ELR (cell line): ENCODE data around the gene CUL5.

Experiments used
- DNase-seq: peaks from one replicate; pipeline ENCODE4 v3.0.0-alpha.2; 2015; ENCODE audit warnings: low read depth

Gene CUL5

DNA sequence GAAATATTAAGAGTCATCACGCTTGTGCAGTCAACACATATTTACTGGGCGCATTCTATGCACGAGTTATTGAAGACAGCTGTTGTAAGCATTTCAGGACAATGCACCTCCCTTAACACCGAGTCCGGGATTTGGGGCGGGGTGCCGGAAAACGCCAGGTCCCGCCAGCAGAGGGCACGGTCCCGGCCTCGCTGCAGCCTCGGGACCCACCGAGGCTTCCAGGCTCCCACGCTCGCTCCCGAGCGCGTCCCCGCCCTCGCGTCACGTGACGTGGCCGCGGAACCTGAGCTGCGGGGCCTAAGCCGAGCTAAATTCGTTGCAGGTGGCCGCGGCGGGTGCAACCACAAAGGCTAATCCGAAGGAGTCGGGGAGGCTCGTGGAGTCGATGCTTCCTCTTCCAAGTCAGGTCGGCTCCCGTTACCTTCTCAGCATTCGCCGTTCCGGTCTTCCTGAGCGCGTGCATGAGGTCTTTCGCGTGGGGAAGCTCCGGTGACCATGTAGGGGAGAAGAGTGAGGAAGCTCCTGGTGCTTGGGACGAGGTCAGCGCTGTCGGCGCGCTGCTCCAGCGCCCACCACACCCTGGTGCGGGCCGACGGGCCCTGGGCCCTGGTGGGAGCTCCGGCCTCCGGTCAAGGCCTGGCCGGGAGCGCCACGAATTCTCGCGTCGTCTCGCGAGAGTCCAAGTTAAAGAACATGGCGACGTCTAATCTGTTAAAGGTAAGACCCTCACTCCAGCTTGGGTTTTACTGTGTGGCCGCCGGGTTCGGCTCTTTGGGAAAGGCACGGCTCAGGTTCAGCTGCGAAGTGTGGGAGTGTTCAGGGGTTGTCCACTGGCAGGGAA is at the start of gene CUL5:
Gene CUL5 (plus strand): TSS at position 243 of the 841 bp plus-strand sequence. CDS start 451 bp downstream, at position 694.
- peak; percentile 91 for DNase-seq

DNA sequence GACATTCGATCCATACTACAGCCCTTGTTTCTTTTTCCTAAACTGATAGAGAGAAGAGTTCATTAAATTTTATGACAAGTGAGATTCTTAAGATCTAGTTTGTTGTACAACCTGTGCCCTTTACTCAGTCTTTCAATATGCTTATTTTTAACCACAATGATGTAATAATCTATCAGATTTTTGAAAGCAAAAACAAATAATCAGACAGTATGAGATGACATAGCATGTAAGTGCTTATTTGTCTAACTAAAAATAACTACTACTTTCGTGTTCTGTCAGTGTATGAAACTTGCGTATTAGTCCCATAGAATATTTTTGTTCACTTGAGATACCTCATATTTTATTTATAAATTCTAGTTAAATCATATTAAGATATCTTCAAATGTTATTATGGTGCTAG is 47.2 kb upstream of the CUL5 start:
- no peak for DNase-seq

DNA sequence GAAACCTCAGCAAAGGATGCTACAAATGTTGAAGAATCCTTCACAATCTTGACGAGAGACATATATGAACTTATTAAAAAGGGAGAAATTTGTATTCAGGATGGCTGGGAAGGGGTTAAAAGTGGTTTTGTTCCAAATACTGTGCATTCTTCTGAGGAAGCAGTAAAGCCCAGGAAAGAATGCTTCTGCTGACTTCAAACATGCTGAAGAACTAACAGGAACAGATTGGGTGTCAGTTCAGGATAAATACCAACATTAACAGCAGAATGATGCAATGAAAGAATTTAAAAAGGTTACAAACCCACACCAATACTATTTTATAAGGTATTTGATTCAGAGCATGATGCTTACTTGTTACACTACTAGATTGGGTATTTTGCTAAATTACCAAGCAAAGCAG is 46.5 kb upstream of the CUL5 start:
- no peak for DNase-seq

DNA sequence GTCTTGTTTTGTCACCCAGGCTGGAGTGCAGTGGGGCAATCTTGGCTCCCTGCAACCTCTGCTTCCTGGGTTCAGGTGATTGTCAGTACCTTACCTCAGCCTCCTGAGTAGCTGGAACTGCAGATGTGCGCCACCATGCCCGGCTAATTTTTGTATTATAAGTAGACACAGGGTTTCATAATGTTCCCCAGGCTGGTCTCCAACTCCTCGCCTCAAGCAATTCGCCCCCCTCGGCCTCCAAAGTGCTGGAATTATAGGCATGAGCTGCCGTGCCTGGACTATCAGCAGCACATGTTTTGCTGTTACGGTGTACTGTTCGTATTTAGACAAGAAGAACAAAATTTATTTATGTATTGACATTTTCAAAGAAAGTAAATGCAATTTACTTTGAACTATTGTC is 45.6 kb upstream of the CUL5 start:
- DNase-seq = no peak

DNA sequence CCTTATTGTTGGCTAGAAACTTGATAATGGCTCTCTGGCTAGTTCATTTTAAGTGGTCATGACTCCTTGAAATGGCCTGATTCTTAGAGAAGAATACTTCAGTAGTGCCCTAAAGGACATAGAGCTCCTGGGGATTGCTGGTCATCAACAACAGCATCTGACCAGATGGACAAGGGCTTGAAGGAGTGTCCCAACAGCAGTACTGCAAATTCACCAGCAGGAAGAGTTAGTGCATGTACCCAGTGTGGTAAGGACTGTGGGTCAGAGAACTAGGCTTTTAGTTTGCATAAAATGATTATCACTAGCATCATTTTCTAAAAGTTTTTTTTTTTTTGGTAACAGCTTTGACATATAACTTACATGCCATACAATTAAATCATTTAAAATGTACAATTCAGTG is 39.5 kb upstream of the CUL5 start:
- DNase-seq = peak; percentile 10

DNA sequence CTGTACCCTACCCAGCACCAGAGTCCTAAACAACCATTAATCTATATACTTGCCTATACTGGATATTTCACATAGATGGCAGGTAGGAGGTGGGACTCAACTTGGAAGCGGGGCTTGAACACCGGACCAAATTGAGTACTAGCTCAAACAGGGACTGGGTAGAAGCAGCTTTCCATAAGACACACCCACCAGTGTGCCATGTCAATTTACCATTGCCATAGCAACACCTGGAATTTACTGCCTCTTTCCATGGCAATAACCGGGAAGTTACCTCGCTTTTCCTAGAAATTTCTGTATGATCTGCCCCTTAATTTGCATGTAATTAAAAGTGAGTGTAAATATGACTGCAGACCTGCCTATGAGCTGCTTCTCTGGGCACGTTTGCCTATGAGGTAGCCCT is 38.6 kb upstream of the CUL5 start:
- no peak for DNase-seq

DNA sequence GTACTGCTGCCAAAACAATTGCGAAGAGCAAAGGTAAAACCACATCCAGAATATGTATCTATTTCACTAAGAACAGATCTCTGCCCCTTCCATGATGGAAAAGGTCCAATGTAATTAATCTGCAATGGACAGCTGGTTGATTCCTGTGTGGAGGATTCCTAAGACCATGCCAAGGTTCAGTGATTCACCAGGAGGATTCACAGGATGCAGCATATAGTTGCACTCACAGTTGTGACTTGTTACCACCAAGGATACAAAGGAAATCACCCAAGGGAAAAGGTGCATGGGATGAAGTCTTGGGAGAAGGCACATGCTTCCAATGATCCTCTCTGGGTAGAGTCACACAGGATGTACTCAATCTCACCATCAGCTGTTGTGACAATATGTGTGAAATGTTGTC is 35.1 kb upstream of the CUL5 start:
- no peak for DNase-seq

DNA sequence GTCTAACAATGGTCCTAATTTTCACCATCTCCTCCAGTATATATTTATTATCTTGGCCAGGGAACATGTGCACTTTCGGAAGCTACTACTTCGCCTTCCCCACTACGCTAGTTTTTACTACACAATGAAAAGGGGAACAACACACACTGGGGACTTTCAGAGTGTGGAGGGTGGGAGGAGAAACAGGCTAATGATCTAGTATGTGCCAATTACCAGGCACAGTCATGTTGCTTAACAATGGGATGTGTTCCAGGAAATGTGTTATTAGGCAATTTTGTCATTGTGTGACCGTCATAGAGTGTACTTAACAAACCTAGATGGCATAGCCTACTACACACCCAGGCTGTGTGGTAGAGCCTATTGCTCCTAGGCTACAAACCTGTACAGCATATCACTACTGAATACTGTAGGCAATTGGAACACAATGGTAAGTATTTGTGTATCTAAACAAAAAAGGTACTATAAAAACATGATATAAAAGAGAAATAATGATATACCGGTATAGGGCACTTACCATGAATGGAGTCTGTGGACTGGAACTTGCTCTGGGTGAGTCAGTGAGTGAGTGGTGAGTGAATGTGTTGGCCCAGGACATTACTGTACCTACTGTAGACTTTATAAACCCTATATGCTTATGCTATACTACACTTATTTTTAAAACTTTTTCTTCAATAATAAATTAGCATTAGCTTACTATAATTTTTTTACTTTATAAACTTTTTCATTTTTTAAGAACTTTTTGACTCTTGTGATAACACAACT is 20.1 kb upstream of the CUL5 start:
- DNase-seq = peak; percentile 30

DNA sequence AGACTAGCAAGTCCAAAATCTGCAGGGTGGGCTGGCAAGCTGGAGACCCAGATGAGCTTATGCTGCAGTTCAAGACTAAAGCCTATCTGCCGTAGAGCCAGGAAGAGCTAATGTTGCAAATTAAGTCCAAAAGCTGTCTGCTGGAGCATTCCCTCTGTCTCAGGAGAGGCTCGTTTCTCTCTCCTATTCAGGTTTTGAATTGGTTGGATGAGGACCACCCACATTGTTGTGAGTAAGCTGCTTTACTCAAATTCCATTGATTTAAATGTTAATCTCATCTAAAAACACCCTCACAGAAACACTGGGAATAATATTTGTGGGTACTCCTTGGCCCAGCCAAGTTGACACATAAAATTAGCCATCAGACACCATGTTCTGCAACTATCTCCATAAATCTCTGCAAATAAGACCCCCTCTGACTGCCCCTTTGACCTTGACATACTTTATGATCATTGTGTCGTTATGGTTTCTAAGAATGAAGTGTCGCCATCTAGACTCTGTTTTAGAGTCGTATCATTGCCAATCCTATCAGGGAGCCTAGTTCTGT is 16.8 kb upstream of the CUL5 start:
- DNase-seq = no peak

DNA sequence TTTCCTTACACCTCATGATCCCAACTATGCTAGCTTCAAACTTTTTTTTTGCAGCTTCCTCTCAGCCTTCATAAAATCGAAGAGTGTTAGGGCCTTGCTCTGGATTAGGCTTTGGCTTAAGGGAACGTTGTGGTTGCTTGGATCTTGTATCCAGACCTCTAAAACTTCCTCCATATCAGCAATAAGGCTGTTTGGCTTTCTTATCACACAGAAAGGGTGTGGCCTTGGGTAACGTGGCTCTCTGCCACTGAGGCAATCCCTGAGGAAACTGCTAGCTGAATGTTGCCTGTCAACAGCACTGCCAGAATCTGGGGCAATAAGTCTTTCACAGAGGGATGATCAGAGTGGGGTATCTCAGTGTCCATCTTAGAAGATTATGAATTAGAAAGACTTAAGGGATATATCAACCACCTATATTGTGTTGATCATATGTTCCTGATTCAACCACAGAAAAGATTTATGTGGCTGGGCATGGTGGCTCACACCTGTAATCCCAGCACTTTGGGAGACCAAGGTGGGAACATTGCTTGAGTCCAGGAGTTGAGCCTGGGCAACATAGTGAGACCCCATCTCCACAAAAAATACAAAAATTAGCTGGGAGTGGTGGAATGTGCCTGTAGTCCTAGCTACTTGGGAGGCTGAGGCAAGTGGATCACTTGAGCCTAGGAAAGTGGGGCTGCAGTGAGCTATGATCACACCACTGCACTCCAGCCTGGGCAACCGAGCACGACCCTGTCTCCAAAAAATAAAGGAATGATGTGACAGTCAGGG is 12.5 kb upstream of the CUL5 start:
- DNase-seq = no peak

DNA sequence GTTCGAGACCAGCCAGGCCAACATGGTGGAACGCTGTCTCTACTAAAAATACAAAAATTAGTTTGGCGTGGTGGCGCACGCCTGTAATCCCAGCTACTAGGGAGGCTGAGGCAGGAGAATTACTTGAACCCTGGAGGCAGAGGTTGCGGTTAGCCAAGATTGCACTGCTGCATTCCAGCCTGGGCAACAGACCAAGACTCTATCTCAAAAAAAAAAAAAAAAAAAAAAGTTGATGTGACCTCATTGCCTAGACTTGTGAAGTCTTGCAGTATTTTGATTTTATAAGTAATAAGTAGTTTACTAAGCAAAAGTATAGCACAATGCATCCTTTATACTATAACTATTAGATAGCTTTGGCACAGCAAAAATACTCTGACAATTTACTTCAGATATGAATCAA is 9.9 kb upstream of the CUL5 start:
- no peak for DNase-seq

DNA sequence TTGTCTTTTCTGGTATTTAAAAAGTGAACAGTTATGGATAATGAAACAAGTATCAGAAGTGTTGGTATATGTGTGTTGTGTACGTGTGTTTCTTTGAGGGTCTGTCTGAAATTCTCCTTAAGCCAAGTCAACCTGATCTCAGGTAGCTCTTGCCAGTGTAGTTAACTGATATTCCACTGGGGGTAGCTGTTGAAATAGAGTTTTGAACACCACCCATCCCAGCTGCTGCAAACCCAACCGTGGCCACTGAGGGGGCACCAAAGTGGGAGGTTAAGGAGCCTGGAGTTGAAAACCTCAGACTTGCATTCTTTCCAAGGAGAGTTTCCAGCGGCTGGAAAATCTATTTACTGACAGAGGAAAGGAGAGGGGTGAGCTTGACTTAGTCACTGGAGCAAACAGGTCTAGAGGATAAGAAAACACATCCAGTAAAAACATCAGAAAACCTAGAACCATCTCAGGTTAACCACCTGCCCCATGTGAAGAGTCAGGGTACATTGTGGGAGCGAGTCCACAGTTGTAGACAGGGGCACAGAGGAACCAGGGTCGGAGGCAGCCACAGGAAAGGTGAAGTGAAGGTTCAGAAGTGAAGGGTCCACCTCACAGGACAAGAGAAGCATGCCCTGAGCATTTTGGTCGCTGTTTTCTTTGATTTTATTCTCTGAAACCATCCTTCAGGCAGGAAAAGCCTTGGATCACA is 8.8 kb upstream of the CUL5 start:
- peak; percentile 72 for DNase-seq

DNA sequence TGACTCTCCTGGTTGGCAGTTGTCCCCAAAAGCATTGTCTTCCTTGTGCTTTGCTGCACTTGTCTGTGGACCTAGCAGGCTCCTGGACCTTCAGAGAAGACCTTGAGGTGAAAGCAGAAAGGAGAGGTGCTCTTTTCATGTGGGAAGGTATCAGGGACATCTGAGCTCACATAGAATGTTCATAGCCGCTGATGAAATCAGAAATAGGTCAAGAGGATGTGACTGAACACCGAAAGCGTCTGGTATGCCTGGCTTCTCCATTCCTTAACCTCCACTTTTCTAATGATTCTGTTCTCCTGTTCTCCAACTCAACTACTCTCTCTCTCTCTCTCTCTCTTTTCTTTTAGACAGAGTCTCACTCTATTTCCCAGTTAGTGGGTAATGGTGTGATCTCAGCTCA is 6.2 kb upstream of the CUL5 start:
- no peak for DNase-seq

DNA sequence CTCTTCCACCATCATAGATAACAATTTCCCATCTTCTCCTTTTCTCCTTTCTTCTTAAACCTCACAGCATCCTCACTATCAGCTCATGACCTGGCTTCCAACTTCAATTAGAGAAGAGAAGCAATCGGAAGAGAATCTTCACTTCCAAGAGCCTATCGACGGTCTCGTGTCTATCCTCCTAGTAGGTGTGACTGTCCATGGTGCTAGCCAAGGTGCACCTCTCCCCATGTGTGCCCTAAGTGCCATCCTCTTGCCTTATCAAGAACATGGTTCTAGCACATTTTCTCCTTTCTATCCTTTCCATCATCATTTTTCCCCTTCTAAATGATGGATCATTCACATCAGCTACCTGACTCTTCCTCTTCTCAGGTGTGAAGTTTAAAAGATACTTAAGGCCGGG is 5.1 kb upstream of the CUL5 start:
- no peak for DNase-seq

DNA sequence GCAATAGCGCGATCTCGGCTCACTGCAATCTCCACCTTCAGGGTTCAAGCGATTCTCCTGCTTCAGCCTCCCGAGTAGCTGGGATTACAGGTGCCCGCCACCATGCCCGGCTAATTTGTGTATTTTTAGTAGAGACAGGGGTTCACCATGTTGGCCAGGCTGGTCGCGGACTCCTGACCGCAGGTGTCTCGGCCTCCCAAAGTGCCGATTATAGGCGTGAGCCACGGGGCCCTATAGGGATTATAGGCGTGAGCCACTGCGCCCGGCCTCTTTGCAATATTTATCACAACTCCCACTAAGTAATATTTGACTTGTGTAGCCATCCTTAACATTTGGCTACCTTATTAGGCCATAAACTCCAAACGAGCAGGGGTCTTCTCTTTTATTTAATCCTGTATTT is 879 bp upstream of the CUL5 start:
- DNase-seq = no peak

DNA sequence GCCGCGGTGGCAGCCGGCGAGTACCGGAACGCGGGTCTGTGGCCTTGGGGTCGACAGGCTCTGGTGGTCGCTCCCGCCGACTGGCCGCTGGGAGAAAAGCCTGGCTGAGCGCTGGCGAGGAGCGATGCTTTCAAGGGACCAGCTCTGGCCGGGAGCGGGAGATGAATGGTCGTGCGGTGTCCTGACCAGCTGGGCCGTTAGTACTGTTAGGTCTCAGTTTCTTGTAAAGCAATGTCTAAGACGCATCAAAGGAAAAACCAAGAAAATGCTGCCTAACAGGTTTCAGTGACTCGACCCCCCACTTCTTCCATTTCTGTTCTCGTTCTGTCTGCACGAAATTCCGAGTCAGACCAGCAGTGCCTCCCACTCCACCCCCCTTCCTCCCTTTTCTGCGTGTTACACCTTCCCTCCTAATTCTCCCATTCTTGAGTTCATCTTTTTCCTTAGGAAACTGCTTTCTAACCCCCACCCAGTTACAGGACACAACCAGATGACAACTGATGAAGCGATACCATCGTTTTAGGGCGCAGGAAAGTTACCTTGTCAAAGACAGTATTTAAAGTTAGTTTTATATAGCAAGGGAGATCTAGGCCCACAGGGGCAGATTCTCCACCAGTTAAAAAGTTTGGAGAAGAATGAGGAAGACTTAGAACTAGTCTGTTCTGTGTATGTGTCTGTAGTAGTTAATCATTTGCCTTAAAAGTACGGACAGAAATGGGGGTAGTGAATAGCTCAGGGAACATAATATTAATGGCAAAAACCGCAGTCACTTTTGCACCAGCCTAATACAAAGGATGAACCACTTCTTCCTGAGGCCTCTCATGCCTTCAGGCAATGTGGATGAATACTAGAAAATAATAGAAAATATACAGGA is 1.0 kb downstream of the CUL5 start:
- peak; percentile 29 for DNase-seq

DNA sequence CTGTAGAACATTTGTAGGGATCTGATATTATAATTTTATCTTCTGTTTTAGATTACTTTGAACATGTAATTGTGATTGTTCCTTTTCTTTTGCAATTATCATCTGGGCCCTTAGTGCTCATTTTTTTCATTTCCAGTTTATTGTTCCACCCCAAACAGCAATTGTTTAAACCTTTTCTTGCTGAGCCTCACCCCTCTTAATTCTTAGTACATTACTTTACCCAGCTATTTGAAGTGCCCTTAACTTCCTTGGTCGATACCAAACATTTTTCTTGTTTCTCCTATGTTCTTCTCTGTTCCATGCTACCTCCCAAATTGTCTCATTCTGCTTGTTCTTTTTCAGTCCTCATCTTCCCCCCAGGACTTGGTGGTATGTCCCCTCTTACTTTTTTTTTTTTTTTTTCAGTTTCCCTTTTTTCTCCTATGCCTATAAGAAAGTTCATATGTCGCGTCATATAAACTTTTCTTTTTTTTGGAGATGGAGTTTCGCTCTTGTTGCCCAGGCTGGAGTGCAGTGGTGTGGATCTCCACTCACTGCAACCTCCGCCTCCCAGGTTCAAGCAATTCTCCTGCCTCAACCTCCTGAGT is 3.5 kb downstream of the CUL5 start:
- no peak for DNase-seq

DNA sequence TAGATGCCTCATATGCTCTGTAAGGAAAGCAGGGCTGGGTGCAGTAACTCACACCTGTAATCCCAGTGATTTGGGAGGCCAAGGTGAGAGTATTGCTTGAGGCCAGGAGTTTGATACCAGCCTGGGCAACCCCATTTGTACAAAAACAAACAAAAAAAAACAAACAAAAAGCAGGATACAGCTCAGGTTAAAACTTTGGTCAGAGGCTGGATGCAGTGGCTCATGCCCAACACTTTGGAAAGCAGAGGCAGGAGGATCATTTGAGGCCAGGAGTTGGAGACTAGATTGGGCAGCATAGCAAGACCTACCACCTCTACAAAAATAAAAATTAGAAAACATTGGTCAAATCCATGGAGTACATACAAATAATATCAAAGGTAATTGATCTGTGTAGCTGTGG is 7.9 kb downstream of the CUL5 start:
- no peak for DNase-seq

DNA sequence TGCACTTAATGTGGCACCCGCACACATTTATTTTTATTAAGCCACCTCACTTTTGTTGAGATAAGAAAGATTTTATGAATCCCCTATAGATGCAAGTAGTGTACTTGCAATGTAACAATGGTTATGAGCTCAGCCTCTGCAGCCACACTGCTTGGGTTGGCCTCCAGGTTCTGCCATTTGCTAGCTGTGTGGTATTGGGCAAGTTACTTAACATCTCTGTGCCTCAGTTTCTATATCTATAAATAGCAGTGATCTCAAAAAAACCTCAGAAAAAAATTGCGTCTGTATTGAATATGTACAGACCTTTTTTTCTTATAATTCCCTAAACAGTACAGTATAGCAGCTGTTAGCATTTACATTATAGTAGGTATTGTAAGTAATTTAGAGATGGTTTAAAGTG is 10.0 kb downstream of the CUL5 start:
- no peak for DNase-seq

DNA sequence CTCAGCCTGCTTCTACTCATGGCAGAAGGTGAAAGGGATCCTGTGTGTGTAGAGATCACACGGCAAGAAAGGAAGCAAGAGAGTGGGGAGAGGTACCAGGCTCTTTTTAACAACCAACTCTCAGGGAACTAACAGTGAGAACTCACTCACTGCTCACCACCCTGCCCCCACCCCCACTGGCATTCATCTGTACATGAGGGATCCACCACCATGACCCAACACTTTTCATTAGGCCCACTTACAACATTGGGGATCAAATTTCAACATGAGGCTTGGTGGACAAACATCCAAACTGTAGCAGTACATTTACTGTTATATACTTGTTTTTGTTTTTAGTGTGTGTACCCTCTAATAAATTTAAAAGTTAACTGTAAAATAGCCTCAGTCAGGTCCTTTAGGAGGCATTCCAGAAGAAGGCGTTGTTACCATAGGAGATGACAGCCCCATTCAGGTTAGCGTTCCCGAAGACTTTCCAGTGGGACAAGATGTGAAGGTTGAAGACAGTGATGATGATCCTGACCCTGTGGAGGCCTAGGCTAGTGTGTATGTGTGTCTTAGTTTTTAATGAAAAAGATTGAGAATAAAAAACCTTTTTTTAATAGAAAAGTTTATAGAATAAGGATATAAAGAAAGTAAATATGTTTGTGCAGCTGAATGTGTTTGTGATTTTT is 11.3 kb downstream of the CUL5 start:
- DNase-seq = peak; percentile 22
